HG03064 (cell line): ENCODE results near the gene ALDH3B1.
"Not testable (repeated sequence)": the region's sequence is repeated elsewhere in the genome, so short reads cannot be mapped to it uniquely, and the experiment has no call there.

Source experiments
- ATAC-seq: cut with Tn5 transposase; IDR thresholded peaks from one replicate; pipeline ENCODE4 v1.9.1; 2021; ENCODE audit warnings: low read depth; ENCODE audit not compliant: unreplicated experiment

ALDH3B1 gene, protein sequence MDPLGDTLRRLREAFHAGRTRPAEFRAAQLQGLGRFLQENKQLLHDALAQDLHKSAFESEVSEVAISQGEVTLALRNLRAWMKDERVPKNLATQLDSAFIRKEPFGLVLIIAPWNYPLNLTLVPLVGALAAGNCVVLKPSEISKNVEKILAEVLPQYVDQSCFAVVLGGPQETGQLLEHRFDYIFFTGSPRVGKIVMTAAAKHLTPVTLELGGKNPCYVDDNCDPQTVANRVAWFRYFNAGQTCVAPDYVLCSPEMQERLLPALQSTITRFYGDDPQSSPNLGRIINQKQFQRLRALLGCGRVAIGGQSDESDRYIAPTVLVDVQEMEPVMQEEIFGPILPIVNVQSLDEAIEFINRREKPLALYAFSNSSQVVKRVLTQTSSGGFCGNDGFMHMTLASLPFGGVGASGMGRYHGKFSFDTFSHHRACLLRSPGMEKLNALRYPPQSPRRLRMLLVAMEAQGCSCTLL

DNA sequence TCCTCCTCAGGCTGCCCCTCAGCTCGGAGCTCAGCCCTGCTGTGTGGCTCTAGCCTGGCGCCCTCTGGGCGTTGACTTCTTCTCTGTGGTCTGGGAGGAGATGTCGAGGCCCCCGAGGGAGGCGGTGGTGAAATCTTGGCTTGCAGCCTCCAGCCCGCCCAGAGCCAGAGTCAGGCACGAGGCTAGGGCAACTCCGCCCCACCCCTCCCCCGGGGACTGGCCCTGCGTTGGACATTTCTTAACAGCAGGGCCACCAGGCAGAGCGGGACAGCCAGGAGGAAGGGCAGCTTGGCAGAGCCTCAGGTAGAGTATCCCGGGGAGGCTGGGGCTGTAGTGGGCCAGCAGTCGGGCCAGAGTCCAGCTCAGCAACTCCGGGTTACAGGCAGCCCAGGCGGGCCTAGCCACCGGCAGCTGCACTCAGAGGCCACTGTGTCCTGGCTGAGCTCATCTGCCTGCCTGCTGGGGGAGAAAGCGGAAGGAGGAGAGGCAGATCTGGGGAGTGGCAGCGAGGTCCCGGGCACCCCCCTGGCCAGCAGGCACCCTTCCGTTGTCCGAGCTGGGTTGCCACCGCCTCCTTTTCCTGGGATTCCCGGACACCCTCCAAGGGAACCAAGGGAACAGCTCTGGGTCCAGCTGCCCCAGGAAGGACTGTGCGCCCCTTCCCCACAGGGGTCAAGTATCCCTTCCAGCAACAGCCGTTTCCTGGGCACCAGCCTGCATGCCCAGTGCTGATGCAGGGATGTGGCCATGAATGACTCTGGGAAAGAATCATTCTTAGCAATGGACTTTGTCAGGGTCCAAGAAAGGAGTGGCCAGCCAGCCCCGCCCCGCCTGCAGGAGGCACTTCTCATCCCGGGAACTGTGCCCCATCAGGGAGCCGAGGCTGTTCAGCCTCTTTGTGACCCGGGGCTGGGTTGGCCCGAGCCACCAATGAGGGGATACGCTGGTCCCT is at the start of gene ALDH3B1:
Gene ALDH3B1 (plus strand): TSS at position 238 of the 952 bp plus-strand sequence. CDS start 4,971 bp downstream, outside the sequence.
- no peak for ATAC-seq

DNA sequence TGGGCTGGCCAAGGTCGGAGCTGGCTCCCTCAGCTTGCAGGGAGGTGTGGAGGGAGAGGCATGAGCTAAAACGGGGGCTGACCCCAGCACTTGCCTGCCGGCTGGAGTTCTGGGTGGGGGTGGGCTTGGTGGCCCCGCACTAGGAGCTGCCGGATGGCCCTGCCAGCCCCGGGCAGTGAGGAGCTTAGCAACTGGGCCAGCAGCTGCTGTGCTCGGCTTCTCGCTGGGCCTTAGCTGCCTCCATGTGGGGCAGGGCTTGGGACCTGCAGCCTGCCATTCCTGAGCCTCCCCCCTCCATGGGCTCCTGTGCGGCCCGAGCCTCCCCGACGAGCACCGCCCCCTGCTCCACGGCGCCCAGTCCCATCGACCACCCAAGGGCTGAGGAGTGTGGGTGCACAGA is 46.9 kb upstream of the ALDH3B1 start:
- not testable (repeated sequence) for ATAC-seq

DNA sequence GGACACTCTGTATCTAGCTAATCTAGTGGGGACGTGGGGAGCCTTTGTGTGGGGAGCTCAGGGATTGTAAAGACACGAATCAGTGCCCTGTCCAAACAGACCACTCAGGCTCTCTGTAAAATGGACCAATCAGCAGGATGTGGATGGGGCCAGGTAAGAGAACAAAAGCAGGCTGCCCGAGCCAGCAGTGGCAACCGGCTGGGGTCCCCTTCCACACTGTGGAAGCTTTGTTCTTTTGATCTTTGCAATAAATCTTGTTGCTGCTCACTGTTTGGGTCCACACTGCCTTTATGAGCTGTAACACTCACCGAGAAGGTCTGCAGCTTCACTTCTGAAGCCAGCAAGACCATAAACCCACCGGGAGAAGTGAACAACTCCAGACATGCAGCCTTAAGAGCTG is 46.2 kb upstream of the ALDH3B1 start:
- not testable (repeated sequence) for ATAC-seq

DNA sequence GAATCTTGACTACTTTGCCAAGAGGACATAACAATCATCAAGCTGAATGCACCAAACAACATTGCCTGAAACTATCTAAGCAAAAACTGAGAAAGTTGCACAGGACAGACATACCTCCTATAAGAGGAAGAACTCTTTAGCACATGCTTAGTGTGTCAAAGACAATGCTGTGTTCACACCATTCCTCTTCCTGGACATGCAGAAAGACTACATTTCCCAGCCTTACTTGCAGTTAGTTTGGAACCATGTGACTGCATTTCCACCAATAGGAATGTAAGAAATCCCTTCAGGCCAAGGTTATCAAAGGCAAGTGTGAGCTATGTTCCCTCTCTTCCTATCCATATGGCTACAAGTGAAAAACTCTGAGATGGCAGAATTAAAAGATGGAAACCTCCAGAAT is 45.4 kb upstream of the ALDH3B1 start:
- ATAC-seq: not testable (repeated sequence)

DNA sequence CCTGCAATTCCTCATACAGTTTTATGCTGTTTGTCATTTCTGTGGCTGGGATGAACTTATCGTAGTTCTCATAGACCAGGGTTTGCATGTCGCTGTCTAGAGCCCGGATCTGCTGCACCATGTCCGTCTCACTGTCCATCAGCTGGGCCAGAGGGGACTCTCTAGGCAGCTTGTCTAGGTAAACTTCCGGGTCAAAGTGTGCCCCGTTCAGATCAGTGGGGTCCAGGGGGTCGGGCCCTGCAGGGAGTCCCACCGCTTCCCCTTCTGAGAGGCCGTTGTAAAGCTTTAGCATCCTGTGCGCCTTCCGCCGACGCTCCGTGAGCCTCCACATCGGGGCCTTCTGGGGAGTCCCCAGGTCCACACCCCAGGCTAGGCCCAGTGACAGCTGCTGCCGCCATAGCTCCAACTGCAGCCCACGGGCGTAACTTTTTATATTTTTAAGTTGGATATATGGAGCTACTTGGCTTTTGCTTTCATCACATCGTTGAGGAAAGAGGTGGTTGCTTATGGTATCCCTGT is 44.2 kb upstream of the ALDH3B1 start:
- not testable (repeated sequence) for ATAC-seq

DNA sequence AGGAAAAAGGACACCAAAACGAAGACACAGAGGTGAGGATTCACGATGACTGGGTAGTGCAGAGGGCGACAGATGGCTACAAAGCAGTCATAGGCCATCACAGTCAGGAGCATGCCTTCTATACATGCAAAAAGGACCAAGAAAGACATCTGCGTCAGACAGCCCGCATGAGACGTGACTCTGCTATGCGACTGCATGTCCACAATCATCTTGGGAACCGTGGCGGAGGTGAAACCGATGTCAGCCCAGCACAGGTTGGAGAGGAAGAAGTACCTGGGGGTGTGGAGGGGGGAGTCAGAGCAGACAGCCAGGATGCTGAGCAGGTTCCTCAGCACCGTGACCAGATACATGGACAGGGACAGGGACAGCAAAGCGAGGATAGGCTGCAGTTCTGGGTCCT is 35.4 kb upstream of the ALDH3B1 start:
- ATAC-seq: not testable (repeated sequence)

DNA sequence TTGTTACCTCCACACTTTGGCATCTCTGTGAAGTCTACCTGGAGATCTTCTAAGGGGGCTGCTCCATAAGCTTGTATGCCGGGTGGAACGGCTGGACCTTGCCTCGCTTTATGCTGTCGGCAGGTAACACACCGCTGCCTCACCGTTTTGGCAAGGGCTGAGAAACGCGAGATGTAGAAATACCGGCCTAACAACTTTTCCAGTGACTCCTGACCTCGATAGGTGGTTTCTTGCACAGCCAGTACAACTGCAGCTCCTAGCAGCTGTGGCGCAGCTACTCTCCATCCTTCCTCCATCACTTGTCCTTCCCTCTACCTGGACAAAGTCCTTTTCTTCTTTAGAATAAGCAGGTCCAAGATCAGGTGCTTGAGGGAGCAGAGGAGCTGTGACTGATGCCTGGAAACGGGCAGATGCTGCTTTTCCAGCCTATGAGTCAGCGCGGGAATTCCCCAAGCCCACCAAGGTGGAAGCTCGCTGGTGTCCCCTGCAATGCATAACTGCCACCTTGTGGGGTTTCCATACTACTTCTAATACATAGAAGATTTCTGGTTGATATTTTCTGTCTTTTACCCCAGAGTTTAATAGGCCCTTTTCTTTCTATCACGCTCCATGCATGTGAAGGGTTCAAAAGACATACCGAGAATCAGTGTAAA is 31.2 kb upstream of the ALDH3B1 start:
- ATAC-seq: not testable (repeated sequence)

DNA sequence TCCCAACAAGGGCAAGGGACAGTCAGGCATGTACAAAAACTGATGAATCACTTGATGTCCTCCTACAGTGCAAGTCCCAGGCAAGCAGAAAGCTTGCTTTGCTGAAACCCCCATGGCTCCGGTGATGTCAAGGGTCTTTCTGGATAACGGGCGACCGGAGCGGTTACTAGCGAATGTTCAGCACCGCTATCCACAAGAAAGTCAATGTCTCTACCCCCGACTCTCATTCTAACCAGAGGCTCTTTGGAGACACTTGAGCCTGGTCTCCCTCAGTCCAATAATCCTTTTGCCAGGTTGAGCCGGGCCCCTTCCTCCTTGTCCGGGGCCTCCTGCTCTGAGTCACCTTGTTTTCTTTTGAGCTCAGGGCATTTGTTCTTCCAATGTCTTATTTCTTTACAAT is 28.9 kb upstream of the ALDH3B1 start:
- not testable (repeated sequence) for ATAC-seq

DNA sequence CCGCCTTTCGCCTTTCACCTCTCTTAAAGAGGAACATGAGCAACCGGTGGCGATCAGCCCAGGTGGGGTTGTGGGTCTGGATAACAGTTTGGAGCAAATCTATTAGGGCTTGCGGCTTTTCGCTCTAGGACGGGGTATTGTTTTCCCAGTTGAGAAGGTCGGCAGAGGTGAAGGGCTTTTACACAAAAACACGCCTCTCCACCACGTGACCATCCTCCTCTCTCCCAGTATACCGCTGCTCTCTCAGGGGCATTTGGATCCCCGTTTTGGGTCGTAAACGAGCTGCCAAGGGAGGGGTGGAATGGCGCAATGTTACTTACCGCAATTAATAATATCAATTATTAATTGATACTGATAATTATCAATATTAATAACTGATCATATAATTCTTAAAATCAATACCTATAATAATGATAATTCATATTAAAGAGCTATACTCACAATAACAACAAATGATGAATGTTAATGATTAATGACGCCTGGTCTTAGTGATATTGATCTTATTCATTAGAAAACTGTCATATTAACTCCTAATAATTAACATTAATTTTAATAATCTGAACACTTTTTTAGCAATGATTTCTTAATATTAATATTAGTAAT is 27.8 kb upstream of the ALDH3B1 start:
- not testable (repeated sequence) for ATAC-seq

DNA sequence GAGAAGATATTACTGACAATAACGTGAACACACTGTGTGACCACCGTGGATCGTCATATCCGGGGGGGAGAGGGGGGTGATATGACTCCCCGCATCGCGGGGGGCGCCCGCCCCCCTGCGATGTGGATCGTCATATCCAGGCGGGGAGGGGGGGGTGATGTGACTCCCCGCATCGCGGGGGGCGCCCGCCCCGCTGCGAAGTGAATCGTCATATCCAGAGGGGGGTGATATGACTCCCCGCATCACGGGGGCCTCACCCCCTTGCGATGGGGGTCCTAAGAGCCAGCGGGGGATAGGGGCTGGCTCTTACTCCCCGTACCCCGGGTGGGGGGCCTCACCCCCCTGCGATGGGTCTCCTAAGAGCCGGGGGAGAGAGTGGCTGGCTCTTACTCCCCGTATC is 26.2 kb upstream of the ALDH3B1 start:
- no peak for ATAC-seq

DNA sequence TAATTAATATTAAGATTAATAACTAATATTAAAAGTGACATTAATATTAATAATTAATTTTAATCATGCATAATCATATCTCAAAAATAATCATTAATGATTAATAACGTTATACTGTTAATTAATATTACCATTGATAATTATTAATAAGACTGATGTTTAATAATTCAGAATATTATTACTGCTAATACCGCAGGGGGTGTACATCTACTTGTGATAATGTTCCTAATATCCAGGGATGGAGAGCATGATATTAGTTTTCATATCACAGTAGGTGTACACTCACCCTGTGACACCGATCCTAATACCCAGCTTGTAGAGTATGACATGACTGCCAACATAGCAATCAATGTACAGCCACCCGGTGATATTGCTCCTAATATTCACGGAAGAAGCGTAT is 24.8 kb upstream of the ALDH3B1 start:
- ATAC-seq: not testable (repeated sequence)

DNA sequence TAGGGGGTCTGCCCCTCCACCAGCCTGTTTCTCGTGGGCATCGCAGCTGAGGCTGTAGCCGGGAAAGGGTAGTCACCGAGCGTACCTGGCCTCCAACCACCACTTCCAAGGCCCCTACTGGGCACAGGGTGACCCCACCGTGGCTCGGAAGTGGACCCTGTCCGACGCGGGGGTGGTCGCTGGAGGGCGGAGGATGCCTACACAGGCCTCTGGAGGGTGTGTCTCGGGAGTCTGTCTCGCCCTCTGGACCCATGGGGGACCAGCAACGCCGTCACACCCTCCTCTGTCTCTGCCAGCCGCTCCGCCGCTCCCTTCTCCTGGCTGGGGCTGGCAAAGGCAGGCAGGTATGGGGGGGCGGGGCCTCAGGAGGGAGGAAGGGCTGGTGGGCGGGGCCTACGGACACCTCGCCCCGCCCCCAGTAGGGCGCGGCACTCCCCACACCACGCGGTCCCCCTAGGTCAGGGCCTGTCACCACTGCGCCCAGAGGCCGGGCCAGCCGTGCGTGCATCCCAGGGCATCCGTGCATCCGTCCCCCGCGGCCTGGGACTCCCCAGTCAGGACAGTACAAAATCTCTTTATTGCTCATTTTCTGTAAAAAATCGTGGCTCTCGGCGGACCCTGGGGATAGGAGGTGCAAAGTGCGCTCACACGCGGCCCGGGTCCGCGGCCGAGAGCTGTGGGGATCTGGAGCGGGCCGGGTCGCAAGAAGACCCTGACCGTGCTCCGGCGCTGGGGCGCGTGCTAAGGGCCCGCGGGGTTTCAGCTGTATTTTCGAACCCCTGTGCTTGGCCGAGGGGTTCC is 19.4 kb upstream of the ALDH3B1 start:
- not testable (repeated sequence) for ATAC-seq

DNA sequence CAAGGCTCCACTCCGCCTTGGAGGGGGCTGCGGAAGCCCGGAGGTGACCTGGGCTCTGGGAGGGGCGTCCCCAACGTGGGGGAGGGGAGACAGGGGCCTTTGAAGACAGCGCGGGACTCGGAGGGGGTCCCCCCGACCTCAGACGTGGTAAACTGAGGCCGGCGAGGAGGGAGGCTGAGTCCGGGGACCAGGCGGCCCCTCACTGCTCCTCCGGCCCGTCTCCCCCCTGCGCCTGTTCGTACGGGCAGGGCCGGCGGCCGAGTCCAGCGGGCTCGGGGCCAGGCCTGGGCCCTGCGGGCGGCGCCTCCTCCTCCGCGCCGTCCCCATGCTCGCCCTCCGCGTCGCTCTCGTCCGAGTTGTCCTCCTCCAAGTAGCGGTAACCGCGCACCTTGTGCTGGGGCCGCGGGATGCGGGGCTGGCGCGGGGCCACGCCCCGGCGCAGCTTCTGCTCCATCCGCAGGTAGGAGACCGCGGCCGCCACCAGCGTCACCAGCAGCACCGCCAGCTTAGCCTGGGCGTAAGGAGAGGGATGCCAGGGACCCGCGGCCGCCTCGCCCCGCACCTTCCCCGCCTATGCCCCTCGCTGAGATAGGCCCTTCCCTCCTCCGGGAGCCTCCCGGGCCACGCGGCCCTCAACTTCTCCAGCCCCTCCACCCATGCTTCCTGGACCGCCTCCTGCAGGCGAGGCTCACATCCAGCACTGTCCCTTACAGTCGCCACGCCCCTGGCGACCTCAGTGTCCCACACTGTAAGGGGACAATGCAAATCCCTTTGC is 18.6 kb upstream of the ALDH3B1 start:
- ATAC-seq: not testable (repeated sequence)

DNA sequence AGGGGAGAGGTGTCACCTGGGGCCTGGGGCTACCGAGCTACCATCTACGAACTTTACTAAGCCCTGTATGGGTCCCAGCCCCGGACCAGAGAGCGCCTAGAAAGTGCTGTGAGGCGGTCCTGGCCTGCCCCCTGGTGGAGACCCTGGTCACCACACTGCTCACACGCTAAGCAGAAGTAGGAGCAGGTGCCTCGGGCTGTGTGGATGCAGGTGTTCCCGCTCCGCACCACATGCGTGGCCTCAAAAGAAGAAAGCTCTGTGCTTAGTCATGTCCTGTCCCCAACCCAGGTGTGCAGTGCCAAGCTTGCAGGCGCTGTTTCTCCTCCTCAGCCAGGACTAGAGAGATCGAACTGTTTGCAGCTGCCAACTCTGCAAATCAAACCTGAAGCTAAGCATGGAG is 16.3 kb upstream of the ALDH3B1 start:
- not testable (repeated sequence) for ATAC-seq

DNA sequence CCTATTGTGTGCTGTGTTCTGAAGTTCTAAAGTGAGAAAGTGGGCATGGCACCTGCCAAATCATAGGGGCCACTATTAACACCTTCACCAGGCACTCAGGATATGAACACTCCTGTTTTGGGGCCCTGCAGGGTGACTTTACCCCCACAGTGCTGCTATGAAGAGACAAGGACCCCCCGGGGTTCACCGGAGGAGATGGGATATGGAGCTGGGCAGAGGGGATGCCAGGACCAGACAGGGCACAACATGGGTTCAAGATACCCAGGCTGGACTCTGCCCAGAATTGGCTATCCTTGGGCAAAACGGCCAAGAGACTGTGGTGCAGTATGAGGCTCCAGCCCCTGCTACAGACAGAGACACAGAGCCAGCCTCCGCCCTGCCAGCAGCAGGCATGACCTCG is 15.7 kb upstream of the ALDH3B1 start:
- ATAC-seq: not testable (repeated sequence)

DNA sequence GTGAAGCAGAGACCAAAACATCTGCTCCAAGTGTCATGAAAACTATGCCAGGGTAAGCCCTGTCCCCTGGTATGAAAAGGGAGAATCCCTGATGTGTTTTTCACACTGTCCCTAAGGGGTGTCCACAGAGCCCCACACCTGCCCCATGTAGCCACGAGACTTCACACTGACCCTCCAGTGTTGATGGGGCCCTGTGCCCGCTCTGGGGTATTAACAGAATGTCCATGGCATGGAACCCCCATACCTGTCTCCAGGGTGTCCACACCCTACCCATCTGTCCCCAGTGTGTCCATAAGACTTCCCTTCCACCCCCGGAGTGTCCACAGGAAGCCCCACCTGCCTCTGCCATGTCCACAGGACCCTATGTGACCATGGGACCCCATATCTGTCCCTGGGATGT is 15.0 kb upstream of the ALDH3B1 start:
- not testable (repeated sequence) for ATAC-seq

DNA sequence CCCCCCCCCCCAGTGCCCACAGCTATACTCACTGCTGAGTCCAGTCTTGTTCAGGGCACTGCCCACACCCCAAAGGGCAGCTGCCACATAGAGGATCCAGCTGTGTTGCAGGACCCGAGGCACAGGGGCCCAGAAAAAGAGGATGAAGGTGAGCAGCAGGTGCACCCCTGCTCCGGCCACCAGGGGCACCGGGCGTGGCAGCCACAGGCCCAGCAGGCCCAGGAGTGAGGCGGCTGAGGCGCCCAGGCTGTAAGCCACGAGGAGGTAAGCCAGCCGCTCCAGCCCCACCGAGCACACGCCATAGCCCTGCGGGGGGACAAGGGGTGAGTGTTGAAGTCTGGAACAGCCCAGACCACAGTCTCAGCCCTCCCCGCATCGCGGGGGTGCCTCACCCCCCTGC is 14.5 kb upstream of the ALDH3B1 start:
- not testable (repeated sequence) for ATAC-seq

DNA sequence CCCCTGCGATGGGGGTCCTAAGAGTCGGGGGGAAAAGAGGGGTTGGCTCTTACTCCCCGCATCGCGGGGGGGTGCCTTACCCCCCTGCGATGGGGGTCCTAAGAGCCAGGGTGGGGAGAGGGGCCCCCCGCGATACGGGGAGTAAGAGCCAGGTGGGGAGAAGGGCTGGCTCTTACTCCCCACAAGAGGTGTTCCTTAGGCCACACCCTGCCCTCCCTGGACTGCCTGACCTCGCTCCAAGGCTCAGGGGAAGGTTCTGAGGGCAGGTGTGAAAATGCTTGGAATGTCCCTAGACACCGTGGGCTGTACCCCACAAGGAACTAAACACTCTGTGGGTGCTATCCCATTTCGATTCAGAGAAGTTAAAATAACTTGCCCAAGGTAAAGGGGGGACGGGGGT is 14.1 kb upstream of the ALDH3B1 start:
- ATAC-seq: no peak
